Gastrocnemius medialis (tissue), 4 donors: ENCODE measurements around the gene SYVN1.

Experiments used
- POLR2A ChIP-seq, 2 donors: fragments of 450-650 bp; IDR thresholded peaks; one replicate each; pipeline ENCODE4 v1.6.1; 2017; ENCODE audit warnings: antibody characterized with exemption in 2 of 2, mild to moderate bottlenecking in 2 of 2, moderate library complexity in 2 of 2
- TF ChIP-seq, protein P1 (sequence below), 5 experiments: fragments of 450-650 bp in 3 of 5; fragments of 200-600 bp in 2 of 5; sonication (generic) in 2 of 5; IDR thresholded peaks in 4 of 5; conservative IDR thresholded peaks in 1 of 5; 1 replicate in 4 of 5; 2 replicates in 1 of 5; pipeline ENCODE4 v1.5.1; 2016 to 2019; ENCODE audit warnings: antibody characterized with exemption in 5 of 5, mild to moderate bottlenecking in 3 of 5, moderate library complexity in 3 of 5

DNA sequence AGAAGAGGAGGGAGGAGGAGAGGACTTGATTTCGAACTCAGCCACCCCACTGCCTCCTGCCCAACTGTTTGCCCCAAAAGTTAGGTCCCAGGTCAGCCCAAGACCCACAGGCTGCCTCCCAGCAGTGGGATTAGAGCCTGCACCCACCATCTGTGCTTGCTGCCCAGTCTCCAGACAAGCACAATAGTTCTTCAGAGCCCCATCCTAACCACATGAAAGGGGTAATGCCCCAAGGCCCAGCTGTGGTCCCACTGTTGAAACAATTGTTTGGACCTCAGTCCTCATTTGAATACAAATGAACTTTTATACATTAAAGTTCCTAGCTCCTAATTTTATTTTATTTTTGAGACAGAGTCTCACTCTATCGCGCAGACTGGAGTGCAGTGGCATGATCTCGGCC, 43.7 kb downstream of the SYVN1 start:
- TF ChIP-seq, protein P1, sequence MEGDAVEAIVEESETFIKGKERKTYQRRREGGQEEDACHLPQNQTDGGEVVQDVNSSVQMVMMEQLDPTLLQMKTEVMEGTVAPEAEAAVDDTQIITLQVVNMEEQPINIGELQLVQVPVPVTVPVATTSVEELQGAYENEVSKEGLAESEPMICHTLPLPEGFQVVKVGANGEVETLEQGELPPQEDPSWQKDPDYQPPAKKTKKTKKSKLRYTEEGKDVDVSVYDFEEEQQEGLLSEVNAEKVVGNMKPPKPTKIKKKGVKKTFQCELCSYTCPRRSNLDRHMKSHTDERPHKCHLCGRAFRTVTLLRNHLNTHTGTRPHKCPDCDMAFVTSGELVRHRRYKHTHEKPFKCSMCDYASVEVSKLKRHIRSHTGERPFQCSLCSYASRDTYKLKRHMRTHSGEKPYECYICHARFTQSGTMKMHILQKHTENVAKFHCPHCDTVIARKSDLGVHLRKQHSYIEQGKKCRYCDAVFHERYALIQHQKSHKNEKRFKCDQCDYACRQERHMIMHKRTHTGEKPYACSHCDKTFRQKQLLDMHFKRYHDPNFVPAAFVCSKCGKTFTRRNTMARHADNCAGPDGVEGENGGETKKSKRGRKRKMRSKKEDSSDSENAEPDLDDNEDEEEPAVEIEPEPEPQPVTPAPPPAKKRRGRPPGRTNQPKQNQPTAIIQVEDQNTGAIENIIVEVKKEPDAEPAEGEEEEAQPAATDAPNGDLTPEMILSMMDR (IDR thresholded peaks at IDR 0.05 in 4 of 5, conservative IDR thresholded peaks at IDR 0.05 in 1 of 5): no peak
- TF ChIP-seq POLR2A (IDR thresholded peaks at IDR 0.05): no peak
